Measurements from ENCODE around the gene FXYD1.

- TF ChIP-seq, protein P1, sequence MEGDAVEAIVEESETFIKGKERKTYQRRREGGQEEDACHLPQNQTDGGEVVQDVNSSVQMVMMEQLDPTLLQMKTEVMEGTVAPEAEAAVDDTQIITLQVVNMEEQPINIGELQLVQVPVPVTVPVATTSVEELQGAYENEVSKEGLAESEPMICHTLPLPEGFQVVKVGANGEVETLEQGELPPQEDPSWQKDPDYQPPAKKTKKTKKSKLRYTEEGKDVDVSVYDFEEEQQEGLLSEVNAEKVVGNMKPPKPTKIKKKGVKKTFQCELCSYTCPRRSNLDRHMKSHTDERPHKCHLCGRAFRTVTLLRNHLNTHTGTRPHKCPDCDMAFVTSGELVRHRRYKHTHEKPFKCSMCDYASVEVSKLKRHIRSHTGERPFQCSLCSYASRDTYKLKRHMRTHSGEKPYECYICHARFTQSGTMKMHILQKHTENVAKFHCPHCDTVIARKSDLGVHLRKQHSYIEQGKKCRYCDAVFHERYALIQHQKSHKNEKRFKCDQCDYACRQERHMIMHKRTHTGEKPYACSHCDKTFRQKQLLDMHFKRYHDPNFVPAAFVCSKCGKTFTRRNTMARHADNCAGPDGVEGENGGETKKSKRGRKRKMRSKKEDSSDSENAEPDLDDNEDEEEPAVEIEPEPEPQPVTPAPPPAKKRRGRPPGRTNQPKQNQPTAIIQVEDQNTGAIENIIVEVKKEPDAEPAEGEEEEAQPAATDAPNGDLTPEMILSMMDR (IDR thresholded peaks at IDR 0.05; ENCODE audit: low read length): no peak
- TF ChIP-seq EZH2 (optimal IDR thresholded peaks at IDR 0.05; ENCODE audit: low read depth, low read length) (no peak), EZH2phosphoT487 (IDR thresholded peaks at IDR 0.05; ENCODE audit: low read length) (no peak)
These were observed 10.8 kb downstream of the FXYD1 start for GRCh38 chr19:35149463-35149862.
